ENCODE data around the gene SLC35B1. TPM values are rescaled to one million over a fixed set of nuclear protein-coding genes. Genes with fewer than 3 reads are reported as not detected.
"Not testable (repeated sequence)": the region's sequence is repeated elsewhere in the genome, so short reads cannot be mapped to it uniquely, and the experiment has no call there.

SLC35B1 gene
- polyA plus RNA-seq, 3 donors = 76.5 to 78.4 (median 77.5) TPM

DNA sequence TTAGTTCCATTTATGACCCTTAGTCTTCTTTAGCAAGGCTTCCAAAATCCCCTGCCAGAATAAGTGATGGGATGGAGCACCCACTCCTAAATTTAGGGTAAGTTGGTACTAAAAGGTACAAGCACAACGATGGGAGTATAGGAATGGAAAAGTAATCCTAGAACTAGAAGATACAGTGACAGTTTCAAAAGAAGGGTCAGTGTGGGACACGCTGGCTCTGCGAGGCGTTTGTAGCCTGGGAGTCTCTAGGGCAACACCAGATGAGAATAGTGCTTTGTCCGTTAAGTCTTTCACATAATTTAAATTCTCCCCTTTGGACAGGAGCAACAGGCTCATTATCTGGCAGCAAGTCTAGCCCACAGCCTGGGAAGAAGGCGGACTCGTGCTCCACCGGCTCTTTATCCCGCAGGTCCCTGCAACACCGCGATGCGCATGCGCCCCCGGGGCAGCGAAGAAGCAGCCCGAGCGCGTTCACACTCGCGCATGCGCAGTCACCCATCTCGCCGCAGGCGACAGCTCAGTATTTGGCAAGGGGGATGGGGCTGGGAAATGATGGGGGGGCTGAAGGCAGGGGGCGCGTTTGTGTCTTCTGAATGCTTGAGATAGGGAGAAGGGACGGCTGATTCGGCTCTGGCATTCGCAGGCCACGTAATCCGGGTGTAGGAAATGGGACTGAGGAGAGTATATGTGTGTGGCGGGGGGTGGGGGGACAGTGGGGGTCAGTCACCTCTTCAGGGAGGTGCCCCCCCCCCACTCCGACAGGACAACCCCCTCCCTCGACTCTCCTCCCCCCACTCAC is 30.4 kb downstream of the SLC35B1 start:
- peak; percentile 94 for DNase-seq

DNA sequence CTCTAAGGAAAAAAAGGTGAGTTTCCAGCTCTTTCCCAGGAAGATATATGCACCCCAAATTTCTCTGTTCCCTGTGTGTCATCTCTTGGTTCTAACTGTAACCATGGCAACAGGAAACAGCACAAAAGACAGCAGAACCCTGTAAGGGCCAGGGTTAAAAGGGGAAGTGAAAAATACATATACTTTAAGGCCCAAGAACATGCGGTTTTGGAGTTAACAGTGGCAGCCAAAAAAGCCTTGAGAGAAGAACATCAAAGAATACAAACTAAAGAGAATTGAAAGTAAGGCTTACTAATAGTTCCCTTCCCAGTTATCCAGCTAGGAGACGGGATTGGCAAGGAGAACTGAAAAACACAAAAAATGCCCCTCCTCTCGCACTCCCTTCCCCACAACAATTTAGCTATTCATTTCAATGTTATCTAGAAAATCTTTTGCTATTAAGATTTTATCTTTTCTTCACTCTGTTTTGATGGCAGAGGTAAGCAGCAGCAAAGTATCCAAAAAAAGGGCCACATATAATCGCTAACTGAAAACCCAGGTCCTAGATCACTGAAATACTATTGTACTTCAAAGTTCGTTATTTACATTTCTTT is 31.4 kb downstream of the SLC35B1 start:
- DNase-seq = no peak

DNA sequence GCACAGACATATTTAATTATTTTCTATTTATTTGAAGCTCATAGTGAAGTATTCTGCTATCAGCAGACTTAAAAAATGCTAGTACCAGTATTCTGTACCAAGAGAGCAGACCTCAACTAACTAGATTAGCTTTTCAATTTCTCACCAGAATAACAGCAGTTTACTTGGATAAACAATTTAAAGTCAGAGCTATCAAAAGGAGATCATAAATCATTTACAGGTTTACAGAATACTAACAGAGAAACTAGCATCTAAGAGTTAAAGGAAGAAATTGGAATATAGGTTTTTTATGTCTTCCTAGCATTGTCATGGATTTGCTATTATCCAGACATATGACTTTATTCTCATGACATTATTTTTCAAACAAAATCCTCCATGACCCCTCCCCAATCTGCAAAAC is 33.3 kb downstream of the SLC35B1 start:
- no peak for DNase-seq

DNA sequence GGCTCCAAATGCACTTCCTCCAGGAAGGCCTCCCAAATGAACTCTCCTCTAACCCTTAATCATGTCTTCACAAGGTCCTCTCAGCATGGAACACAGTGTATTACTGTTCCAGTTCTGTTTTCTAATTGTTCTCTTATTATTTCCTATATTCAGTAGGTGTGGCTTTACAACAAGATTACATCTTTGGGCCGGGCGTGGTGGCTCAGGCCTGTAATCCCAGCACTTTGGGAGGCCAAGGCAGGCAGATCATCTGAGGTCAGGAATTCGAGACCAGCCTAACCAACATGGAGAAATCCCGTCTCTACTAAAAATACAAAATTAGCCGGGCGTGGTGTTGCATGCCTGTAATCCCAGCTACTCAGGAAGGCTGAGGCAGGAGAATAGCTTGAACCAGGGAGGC is 34.1 kb downstream of the SLC35B1 start:
- DNase-seq = not testable (repeated sequence)

DNA sequence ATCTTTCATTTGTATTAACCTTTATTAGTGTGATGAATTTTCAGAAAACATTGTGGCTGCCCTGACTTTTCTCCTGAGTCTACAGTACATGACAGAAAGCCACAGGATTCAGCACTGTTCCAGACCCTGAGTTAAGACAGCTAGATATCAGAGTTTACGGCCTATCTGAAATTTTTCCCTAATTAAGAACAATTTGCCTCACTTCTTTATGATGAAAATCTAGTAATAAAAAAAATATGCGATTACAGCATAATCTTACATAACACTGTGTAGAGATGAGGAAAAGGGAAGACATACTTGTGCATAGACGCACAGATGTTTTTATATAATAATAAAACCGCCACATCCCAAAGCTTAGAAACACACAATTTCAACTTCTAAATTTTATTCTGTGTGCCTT is 37.1 kb downstream of the SLC35B1 start:
- DNase-seq = no peak

DNA sequence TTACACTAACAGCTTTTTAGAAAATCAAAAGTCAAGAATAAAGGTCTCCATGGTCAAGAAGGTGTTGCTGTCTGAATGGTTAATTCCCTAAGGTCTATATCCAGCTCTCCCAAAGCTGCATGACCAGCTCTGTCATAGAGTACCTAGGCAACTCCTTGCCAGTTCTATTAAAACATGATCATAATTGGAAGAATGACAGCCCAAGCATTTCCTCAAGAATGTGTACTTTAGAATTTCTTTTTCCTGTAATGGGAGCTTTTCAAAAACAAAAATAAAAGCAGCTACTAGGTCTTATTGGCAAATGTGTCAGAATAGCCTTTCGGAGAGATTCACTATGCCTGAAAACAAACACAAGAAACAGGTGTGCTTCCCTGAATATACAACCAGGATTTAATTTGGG is 37.8 kb downstream of the SLC35B1 start:
- DNase-seq = no peak

DNA sequence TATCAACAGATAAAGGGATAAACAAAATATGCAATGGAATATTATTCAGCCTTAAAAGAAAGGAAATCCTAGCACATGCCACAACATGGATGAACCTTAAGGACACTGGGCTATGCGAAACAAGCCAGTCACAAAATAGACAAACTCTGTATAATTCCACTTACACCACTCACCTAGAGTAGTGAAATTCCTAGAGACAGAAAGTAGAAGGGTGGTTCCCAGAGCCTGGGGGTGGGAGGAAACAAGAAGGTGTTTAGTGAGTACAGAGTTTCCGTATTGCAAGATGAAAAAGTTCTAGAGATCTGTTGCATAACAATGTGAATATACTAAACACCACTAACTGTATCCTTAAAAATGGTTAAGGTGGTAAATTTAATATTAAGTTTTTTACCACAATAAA is 39.9 kb downstream of the SLC35B1 start:
- DNase-seq = no peak

DNA sequence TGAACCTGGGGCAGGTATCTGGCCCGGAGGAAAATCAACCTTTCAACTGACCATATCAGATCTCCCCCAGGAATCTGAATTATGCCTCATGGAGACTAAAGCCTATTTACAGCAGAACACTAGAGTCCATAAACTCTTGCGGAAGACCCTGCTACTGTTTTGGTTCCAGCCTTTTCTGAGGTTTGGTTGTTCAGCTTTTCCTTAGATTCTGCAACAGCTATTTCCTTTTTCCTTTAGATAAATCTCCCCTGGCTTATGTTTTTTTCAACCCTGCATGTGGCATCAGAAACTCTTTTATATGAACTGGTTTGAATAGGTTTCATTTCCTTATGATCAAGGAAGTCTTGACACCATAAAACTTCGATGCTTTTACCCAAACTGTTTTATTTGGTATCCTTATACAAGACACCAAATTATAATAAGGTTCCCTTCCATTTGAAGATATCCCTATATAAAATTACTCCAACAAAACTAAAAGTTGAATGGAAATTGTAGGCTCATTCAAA is 43.0 kb downstream of the SLC35B1 start:
- DNase-seq = no peak

DNA sequence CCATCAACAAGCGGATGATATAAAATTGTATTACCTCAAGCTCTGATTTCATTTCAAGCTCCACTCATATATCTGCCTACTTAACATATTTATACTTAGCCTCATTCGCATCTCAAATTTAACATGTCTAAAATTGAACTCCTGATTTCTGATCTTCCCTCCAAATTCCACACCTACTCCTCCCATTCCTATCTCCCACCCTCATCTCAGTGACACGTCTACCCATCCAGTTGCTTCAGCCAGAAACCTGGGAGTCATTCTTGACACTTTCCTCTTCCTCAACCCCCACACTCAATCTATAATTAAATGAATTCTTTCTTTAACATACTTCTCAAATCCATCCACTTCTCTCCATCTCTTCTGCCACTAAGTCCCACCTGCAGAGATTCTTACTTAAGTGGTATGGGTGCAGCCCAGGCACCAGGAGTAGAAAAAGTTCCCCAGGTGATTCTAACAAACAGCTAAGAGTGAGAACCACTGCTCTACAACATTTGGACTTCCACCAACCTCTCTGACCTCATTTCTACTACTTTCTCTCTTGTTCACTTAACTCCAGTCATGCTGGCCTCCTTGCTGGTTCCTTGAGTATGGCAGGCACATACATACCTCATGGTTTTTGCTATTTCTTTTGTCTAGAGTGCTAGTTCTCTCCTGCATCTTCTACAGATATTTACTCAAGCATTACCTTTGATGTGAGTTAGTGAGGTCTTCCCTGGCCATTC is 47.9 kb downstream of the SLC35B1 start:
- no peak for DNase-seq

DNA sequence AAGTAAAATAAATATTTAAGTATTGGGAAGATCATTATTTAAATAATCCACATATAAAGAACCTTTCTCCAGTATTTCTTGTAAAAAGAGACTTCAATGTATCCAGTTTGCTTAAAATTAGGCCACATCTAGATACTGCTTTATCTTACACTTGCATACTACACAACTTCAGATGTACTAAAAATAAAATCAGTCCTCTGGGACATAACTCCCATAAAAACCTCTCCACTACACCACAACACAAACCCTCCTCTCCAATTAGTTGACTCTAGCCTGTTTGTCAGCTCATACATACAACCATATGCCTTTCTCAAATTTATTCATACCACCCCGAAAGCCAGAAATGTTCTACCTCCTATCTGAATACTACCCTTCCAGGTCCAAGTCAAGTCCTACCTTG is 51.5 kb downstream of the SLC35B1 start:
- no peak for DNase-seq

Other genes with a start within 250 kb of the SLC35B1 start
- 1 to 10 TPM; 2.6 to 8.2 (median 5.4) TPM for gene NGFR, start 212.7 kb downstream of the SLC35B1 start, polyA plus RNA-seq (ENCODE audit: insufficient read length in 3 of 3)
- gene NXPH3, start 132.1 kb downstream of the SLC35B1 start, polyA plus RNA-seq (ENCODE audit: insufficient read length in 3 of 3) = 1 to 10 TPM in 2 of 3 donors, under 1 TPM in 1; 0.87 to 1.2 (median 1.2) TPM
- gene SPOP, start 29.9 kb downstream of the SLC35B1 start, polyA plus RNA-seq (ENCODE audit: insufficient read length in 3 of 3) = 10 to 100 TPM; 60.0 to 68.6 (median 66.1) TPM
- 10 to 100 TPM; 19.9 to 25.8 (median 20.5) TPM for gene FAM117A, start 56.2 kb upstream of the SLC35B1 start, polyA plus RNA-seq (ENCODE audit: insufficient read length in 3 of 3)
- 10 to 100 TPM; 49.9 to 61.8 (median 52.5) TPM for gene KAT7, start 80.7 kb upstream of the SLC35B1 start, polyA plus RNA-seq (ENCODE audit: insufficient read length in 3 of 3)
- gene TAC4, start 140.1 kb upstream of the SLC35B1 start, polyA plus RNA-seq (ENCODE audit: insufficient read length in 3 of 3) = 1 to 10 TPM in 1 of 3 donors, under 1 TPM in 1, not detected in 1; 0.16 to 1.5 TPM